OCI-LY1 (cell line): ENCODE results near the gene CRB2.

Experiments
- H2AFZ ChIP-seq: fragments of 200-600 bp; sonication (generic), shearing (Covaris generic); 2 replicates; pipeline ENCODE4 v1.6.0; 2014; ENCODE audit warnings: antibody characterized with exemption, mild to moderate bottlenecking, low read length
- H3F3A ChIP-seq: fragments of 200-600 bp; sonication (generic), shearing (Covaris generic); 2 replicates; pipeline ENCODE4 v1.6.0; 2014; ENCODE audit warnings: mild to moderate bottlenecking, antibody characterized with exemption, low read length, moderate library complexity; ENCODE audit not compliant: insufficient read depth
- H3K27ac ChIP-seq: fragments of 200-600 bp; sonication (generic); 2 replicates; pipeline ENCODE4 v1.5.1; 2014; ENCODE audit warnings: low read length, mixed run types, mild to moderate bottlenecking, low read depth; ENCODE audit not compliant: poor library complexity, severe bottlenecking
- H3K27me3 ChIP-seq: fragments of 200-600 bp; sonication (generic); 2 replicates; pipeline ENCODE4 v1.6.0; 2014; ENCODE audit warnings: antibody characterized with exemption, mild to moderate bottlenecking, low read length, moderate library complexity; ENCODE audit not compliant: insufficient read depth
- H3K36me3 ChIP-seq: fragments of 200-600 bp; sonication (generic); 2 replicates; pipeline ENCODE4 v1.6.1; 2014; ENCODE audit warnings: mild to moderate bottlenecking, antibody characterized with exemption, low read length, moderate library complexity, mixed read lengths; ENCODE audit not compliant: insufficient read depth
- H3K4me1 ChIP-seq: fragments of 200-600 bp; sonication (generic); 2 replicates; pipeline ENCODE4 v1.5.1; 2014; ENCODE audit warnings: mild to moderate bottlenecking, low read length, moderate library complexity; ENCODE audit not compliant: insufficient read depth, severe bottlenecking
- H3K4me2 ChIP-seq: fragments of 200-600 bp; sonication (generic), shearing (Covaris generic); 2 replicates; pipeline ENCODE4 v1.6.1; 2014; ENCODE audit warnings: low read length
- H3K4me3 ChIP-seq: fragments of 200-600 bp; sonication (generic); 2 replicates; pipeline ENCODE4 v1.5.1; 2014; ENCODE audit warnings: low read length, low read depth, mild to moderate bottlenecking, mixed read lengths; ENCODE audit not compliant: poor library complexity, severe bottlenecking
- H3K79me2 ChIP-seq: fragments of 200-600 bp; shearing (Covaris generic); 2 replicates; pipeline ENCODE4 v1.6.1; 2016; ENCODE audit warnings: mixed run types, low read length, mixed read lengths; ENCODE audit not compliant: insufficient read depth
- H3K9ac ChIP-seq: fragments of 200-600 bp; sonication (generic), shearing (Covaris generic); 2 replicates; pipeline ENCODE4 v1.6.1; 2014; ENCODE audit warnings: mild to moderate bottlenecking, low read length, mixed read lengths
- H3K9me2 ChIP-seq: fragments of 200-600 bp; sonication (generic), shearing (Covaris generic); 2 replicates; pipeline ENCODE4 v1.6.1; 2014; ENCODE audit warnings: low read depth, mild to moderate bottlenecking, low read length, mixed read lengths
- H3K9me3 ChIP-seq: fragments of 200-600 bp; shearing (Covaris generic); 2 replicates; pipeline ENCODE4 v1.6.1; 2014; ENCODE audit warnings: low read length, mixed read lengths
- H4K20me1 ChIP-seq: fragments of 200-600 bp; sonication (generic), shearing (Covaris generic); 2 replicates; pipeline ENCODE4 v1.6.0; 2016; ENCODE audit warnings: mild to moderate bottlenecking, low read length; ENCODE audit not compliant: insufficient read depth
- EZH2 ChIP-seq: fragments of 200-600 bp; sonication (generic), shearing (Covaris generic); IDR thresholded peaks from 2 replicates; pipeline ENCODE4 v1.8.0; 2017; ENCODE audit warnings: borderline replicate concordance, mixed run types, mild to moderate bottlenecking, antibody characterized with exemption, low read length, moderate library complexity, mixed read lengths
- TF ChIP-seq, protein P1 (sequence below): fragments of 200-600 bp; sonication (generic), shearing (Covaris generic); IDR thresholded peaks from 2 replicates; pipeline ENCODE4 v1.5.1; 2017; ENCODE audit warnings: mild to moderate bottlenecking, antibody characterized with exemption, low read length, moderate library complexity, mixed read lengths

Gene CRB2

DNA sequence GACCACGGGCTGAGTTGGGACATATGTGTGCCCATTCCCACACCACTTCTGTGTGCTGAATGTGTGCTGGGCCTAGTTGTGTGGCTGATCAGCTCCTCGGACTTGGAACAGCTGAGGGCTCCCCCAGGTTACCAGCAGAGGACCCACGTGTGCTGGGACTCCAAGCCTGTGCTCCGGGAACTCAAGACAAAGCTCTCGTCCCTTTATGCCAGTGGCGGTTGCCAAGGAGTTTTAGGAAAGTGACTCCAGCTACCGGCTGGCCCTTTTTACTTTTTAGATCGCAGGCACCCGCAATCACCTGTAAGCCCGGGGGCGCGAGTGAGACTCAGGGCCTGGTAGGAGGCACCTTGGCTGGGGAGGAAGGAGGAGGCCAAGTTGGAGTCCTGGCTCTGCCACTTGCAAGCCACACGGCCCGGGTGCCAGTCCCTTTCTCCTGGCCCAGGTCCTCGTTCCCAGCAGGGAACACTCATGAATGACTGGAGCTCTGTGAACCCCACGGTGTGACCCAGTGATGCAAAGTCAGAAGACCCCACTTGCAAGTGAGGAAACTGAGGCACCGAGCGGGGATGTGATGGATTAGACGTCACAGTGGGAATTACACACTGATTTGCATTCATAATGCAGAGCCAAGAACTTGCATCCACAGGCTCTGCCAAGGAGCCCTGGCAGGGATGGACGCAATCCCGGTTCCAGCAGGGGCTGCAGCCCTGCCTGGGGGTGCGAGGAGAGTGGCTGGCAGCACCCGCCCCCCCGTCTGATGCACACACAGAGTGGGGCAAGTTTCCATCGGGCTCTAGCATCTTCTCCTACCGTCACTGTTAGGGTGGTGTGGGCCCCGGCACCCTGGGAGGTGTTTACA, 26.9 kb downstream of the CRB2 start:
- H3K27me3 ChIP-seq: no peaks in the 10 kb centered on the region
- no peak overlapping the region for H3K4me3 ChIP-seq
- no peaks in the 10 kb centered on the region for H3K4me1 ChIP-seq
- no peaks in the 10 kb centered on the region for H4K20me1 ChIP-seq
- H3K36me3 ChIP-seq: no peaks in the 10 kb centered on the region
- no peak overlapping the region for H3K27ac ChIP-seq
- H3K9ac ChIP-seq: no peak overlapping the region
- H3K4me2 ChIP-seq: no peak overlapping the region
- H3F3A ChIP-seq: no peaks in the 10 kb centered on the region
- TF ChIP-seq EZH2: no peak
- TF ChIP-seq, protein P1, sequence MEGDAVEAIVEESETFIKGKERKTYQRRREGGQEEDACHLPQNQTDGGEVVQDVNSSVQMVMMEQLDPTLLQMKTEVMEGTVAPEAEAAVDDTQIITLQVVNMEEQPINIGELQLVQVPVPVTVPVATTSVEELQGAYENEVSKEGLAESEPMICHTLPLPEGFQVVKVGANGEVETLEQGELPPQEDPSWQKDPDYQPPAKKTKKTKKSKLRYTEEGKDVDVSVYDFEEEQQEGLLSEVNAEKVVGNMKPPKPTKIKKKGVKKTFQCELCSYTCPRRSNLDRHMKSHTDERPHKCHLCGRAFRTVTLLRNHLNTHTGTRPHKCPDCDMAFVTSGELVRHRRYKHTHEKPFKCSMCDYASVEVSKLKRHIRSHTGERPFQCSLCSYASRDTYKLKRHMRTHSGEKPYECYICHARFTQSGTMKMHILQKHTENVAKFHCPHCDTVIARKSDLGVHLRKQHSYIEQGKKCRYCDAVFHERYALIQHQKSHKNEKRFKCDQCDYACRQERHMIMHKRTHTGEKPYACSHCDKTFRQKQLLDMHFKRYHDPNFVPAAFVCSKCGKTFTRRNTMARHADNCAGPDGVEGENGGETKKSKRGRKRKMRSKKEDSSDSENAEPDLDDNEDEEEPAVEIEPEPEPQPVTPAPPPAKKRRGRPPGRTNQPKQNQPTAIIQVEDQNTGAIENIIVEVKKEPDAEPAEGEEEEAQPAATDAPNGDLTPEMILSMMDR: no peak
- H2AFZ ChIP-seq: no peak overlapping the region
- H3K79me2 ChIP-seq: no peaks in the 10 kb centered on the region
- H3K9me2 ChIP-seq: no peaks in the 10 kb centered on the region
- no peaks in the 10 kb centered on the region for H3K9me3 ChIP-seq

GRCh38 chr9:123383512-123384170, 27.6 kb downstream of the CRB2 start:
- Histone ChIP-seq H3K4me1 (no peaks in the 10 kb centered on the region), H3K36me3 (no peaks in the 10 kb centered on the region), H3K27me3 (no peaks in the 10 kb centered on the region), H3K9me3 (no peaks in the 10 kb centered on the region), H3F3A (no peaks in the 10 kb centered on the region), H3K4me3 (no peak overlapping the region), H4K20me1 (no peaks in the 10 kb centered on the region), H2AFZ (no peak overlapping the region), H3K9me2 (no peaks in the 10 kb centered on the region), H3K9ac (no peak overlapping the region), H3K79me2 (no peaks in the 10 kb centered on the region), H3K4me2 (no peak overlapping the region), H3K27ac (no peak overlapping the region)
- TF ChIP-seq EZH2: no peak
- TF ChIP-seq, protein P1: no peak

DNA sequence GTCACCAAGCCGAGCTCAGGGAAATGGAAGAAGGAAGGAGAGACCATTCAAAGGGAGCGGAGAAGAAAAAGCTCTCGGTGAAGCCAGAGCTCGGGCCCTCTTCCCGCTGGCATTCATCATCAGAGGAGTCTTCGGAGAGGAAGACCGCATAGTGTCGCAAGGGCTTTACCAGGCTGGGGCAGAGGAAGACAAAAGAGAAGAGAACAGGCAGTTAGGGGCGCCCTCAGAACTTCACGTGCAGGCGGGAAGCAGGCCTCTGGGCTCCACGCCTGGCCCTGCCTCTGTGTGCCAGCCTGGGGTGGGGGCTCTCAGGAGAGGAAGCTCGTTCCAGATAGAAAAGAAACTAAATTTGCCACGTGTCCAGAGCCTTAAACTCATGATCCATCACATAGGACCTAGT, 31.7 kb downstream of the CRB2 start:
- H3K4me3 ChIP-seq: no peak overlapping the region
- H3K4me2 ChIP-seq: no peak overlapping the region
- no peaks in the 10 kb centered on the region for H3K4me1 ChIP-seq
- no peaks in the 10 kb centered on the region for H4K20me1 ChIP-seq
- no peaks in the 10 kb centered on the region; the same call in 1 of the 2 replicates for H3K27me3 ChIP-seq
- TF ChIP-seq EZH2: no peak
- TF ChIP-seq, protein P1: no peak
- H2AFZ ChIP-seq: no peak overlapping the region
- no peaks in the 10 kb centered on the region for H3K9me3 ChIP-seq
- no peaks in the 10 kb centered on the region for H3K9me2 ChIP-seq
- no peaks in the 10 kb centered on the region for H3F3A ChIP-seq
- no peak overlapping the region for H3K27ac ChIP-seq
- no peaks in the 10 kb centered on the region for H3K36me3 ChIP-seq
- H3K79me2 ChIP-seq: no peaks in the 10 kb centered on the region
- H3K9ac ChIP-seq: no peak overlapping the region
